ENCODE measurements around the gene RABGAP1L.
"Not testable (repeated sequence)": the region's sequence is repeated elsewhere in the genome, so short reads cannot be mapped to it uniquely, and the experiment has no call there.

The RABGAP1L gene

GRCh38 chr1:174870319-174870718 lies 711.0 kb downstream of the RABGAP1L start:
- DNase-seq (ENCODE audit: low read depth in 2 of 2), result no peak

GRCh38 chr1:174871886-174872285 lies 712.6 kb downstream of the RABGAP1L start:
- DNase-seq (ENCODE audit: low read depth in 2 of 2), result no peak

- DNase-seq (ENCODE audit: low read depth in 2 of 2), result no peak
Observed at GRCh38 chr1:174872615-174873058, 713.3 kb downstream of the RABGAP1L start.

- DNase-seq (ENCODE audit: low read depth in 2 of 2), result no peak
Observed at GRCh38 chr1:174874331-174875053, 715.2 kb downstream of the RABGAP1L start.

GRCh38 chr1:174875306-174875705 lies 716.0 kb downstream of the RABGAP1L start:
- no peak for DNase-seq (ENCODE audit: low read depth in 2 of 2)

GRCh38 chr1:174877208-174877673 lies 717.9 kb downstream of the RABGAP1L start:
- no peak for DNase-seq (ENCODE audit: low read depth in 2 of 2)

GRCh38 chr1:174880171-174880570 lies 720.9 kb downstream of the RABGAP1L start:
- no peak for DNase-seq (ENCODE audit: low read depth in 2 of 2)

- DNase-seq (ENCODE audit: low read depth in 2 of 2), result no peak
Observed at GRCh38 chr1:174883409-174883808, 724.1 kb downstream of the RABGAP1L start.

- DNase-seq (ENCODE audit: low read depth in 2 of 2), result no peak
Observed at GRCh38 chr1:174884038-174884437, 724.7 kb downstream of the RABGAP1L start.

- DNase-seq (ENCODE audit: low read depth in 2 of 2), result no peak
Observed at GRCh38 chr1:174884566-174884965, 725.2 kb downstream of the RABGAP1L start.

GRCh38 chr1:174890024-174890423 lies 730.7 kb downstream of the RABGAP1L start:
- DNase-seq (ENCODE audit: low read depth in 2 of 2), result no peak

GRCh38 chr1:174892016-174892415 lies 732.7 kb downstream of the RABGAP1L start:
- DNase-seq (ENCODE audit: low read depth in 2 of 2), result no peak

- no peak for DNase-seq (ENCODE audit: low read depth in 2 of 2)
Observed at GRCh38 chr1:174894117-174894762, 734.9 kb downstream of the RABGAP1L start.

GRCh38 chr1:174895610-174896009 lies 736.3 kb downstream of the RABGAP1L start:
- not testable (repeated sequence) for DNase-seq (ENCODE audit: low read depth in 2 of 2)

- DNase-seq (ENCODE audit: low read depth in 2 of 2), result no peak
Observed at GRCh38 chr1:174898102-174898797, 738.9 kb downstream of the RABGAP1L start.

- DNase-seq (ENCODE audit: low read depth in 2 of 2), result no peak
Observed at GRCh38 chr1:174900317-174900716, 741.0 kb downstream of the RABGAP1L start.

- DNase-seq (ENCODE audit: low read depth in 2 of 2), result no peak
Observed at GRCh38 chr1:174902531-174903099, 743.3 kb downstream of the RABGAP1L start.

- no peak for DNase-seq (ENCODE audit: low read depth in 2 of 2)
Observed at GRCh38 chr1:174911606-174912005, 752.3 kb downstream of the RABGAP1L start.

GRCh38 chr1:174912264-174912663 lies 752.9 kb downstream of the RABGAP1L start:
- DNase-seq (ENCODE audit: low read depth in 2 of 2), result no peak

GRCh38 chr1:174913225-174913903 lies 754.0 kb downstream of the RABGAP1L start:
- no peak for DNase-seq (ENCODE audit: low read depth in 2 of 2)

GRCh38 chr1:174914991-174915390 lies 755.7 kb downstream of the RABGAP1L start:
- DNase-seq (ENCODE audit: low read depth in 2 of 2), result no peak

- no peak for DNase-seq (ENCODE audit: low read depth in 2 of 2)
Observed at GRCh38 chr1:174916846-174917245, 757.5 kb downstream of the RABGAP1L start.

All from stimulated activated CD8-positive, alpha-beta memory T cell treated with anti-CD3 and anti-CD28 coated beads, Interleukin-7, amount 100 ng/mL, for 1 hour (primary cell).